SK-N-SH (cell line): Measurements from ENCODE around the gene FHOD3.

Source experiments
- CHD2 ChIP-seq: fragments of 150-350 bp; IDR thresholded peaks from 2 replicates; pipeline ENCODE4 v1.6.1; 2018; ENCODE audit warnings: low read length; ENCODE audit not compliant: partially characterized antibody
- CTCF ChIP-seq: fragments of 200-600 bp; sonication (generic); IDR thresholded peaks from 2 replicates; pipeline ENCODE4 v1.6.1; 2017; ENCODE audit warnings: antibody characterized with exemption, mild to moderate bottlenecking, moderate library complexity
- EP300 ChIP-seq, 2 experiments: IDR thresholded peaks; 2 replicates each; pipeline versions ENCODE4 v1.4.0 to v1.6.1; 2012; ENCODE audit warnings: borderline replicate concordance in 1 of 2, low read depth in 1 of 2, low read length in 1 of 2
- MEF2A ChIP-seq: IDR thresholded peaks from 2 replicates; pipeline ENCODE4 v1.4.0; 2012; ENCODE audit warnings: low read depth, borderline replicate concordance
- MXI1 ChIP-seq: IDR thresholded peaks from 2 replicates; pipeline ENCODE4 v1.6.1; 2012; ENCODE audit warnings: mild to moderate bottlenecking, low read depth, low read length, improper control_type of control experiment
- NRF1 ChIP-seq: IDR thresholded peaks from 2 replicates; pipeline ENCODE4 v1.6.1; 2012; ENCODE audit warnings: low read depth, mild to moderate bottlenecking, low read length
- POLR2AphosphoS5 ChIP-seq: IDR thresholded peaks from 2 replicates; pipeline ENCODE4 v1.6.1; 2012; ENCODE audit warnings: low read depth, low read length
- RAD21 ChIP-seq: IDR thresholded peaks from 2 replicates; pipeline ENCODE4 v1.6.1; 2012; ENCODE audit warnings: mild to moderate bottlenecking, low read length
- REST ChIP-seq: IDR thresholded peaks from 2 replicates; pipeline ENCODE4 v1.6.1; 2012; ENCODE audit warnings: mild to moderate bottlenecking, low read depth, low read length, moderate library complexity
- RFX5 ChIP-seq: IDR thresholded peaks from 2 replicates; pipeline ENCODE4 v1.6.1; 2012; ENCODE audit warnings: mild to moderate bottlenecking, improper control_type of control experiment, low read length
- USF1 ChIP-seq: IDR thresholded peaks from 2 replicates; pipeline ENCODE4 v1.4.0; 2012; ENCODE audit warnings: low read depth, borderline replicate concordance

GRCh38 chr18:36316246-36316645 lies 18.7 kb downstream of the FHOD3 start:
- TF ChIP-seq CTCF, result no peak
- TF ChIP-seq CHD2, result no peak
- TF ChIP-seq RFX5, result no peak
- TF ChIP-seq NRF1, result no peak
- TF ChIP-seq EP300 (IDR thresholded peaks at IDR 0.05; ENCODE audit: borderline replicate concordance in 1 of 2, low read depth in 1 of 2, low read length in 1 of 2), result no peak
- no peak for TF ChIP-seq USF1
- TF ChIP-seq MXI1, result no peak
- no peak for TF ChIP-seq RAD21
- no peak for TF ChIP-seq REST
- TF ChIP-seq MEF2A, result no peak
- TF ChIP-seq POLR2AphosphoS5, result no peak
